Measurements from ENCODE around the gene GLIS1. TPM values are rescaled to one million over a fixed set of nuclear protein-coding genes. Genes with fewer than 3 reads are reported as not detected.

GLIS1 gene
- total RNA-seq, 1 experiment from 2014 or later: 1.2 TPM

DNA sequence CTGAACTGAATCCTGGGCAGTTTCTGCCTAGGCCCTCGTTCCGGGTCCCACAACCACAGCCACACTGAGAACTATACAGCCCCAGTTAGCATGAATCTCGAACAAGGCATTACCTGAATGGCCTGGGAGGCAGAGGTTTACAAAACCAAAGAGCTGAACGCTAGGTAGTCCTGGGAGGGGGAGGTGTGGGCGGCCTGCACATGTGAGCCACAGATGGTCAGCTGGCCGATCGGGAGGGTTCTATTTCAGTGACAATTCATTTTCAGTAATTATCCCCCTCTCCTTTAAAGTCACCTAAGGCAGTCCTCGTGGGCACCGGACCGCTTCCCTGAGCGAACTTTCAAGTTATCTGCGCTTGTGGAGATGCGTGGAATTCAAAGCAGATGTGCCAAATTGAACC is 111.9 kb downstream of the GLIS1 start:
- Histone ChIP-seq H3K27me3 (replicated peaks) (no peaks in the 10 kb centered on the region), H3K36me3 (no peaks in the 10 kb centered on the region), H3K4me3 (no peak overlapping the region), H3K27ac (no peak overlapping the region), H3K9me3 (replicated peaks) (no peaks in the 10 kb centered on the region), H3K4me1 (replicated peaks) (no peaks in the 10 kb centered on the region)
- peak in 1 of 2 experiments; percentile 30 for DNase-seq (ENCODE audit: low read depth in 1 of 2, low spot score in 2 of 2)

DNA sequence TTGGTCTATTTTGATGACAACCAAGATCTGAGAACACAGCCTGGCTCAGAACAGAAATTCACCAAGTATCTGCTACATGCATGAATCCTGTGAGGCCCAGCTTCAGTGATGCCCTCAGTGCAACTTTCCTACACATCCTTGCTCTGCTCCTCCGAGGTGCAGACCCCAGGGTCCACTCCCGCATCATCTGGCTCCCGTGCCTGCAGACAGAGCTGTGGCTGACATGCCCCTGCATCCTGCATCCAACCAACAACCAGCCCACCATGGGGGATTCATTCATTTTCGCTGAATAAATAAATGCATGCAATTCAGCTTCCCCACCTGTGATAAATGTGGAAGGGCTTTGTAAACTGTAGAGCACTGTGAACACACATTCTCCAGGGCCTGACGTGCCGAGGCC is 112.3 kb downstream of the GLIS1 start:
- peak in 1 of 2 experiments; percentile 17 for DNase-seq (ENCODE audit: low read depth in 1 of 2, low spot score in 2 of 2)
- Histone ChIP-seq H3K4me1 (replicated peaks) (no peaks in the 10 kb centered on the region), H3K27ac (no peak overlapping the region), H3K36me3 (no peaks in the 10 kb centered on the region), H3K9me3 (replicated peaks) (no peaks in the 10 kb centered on the region), H3K4me3 (no peak overlapping the region), H3K27me3 (replicated peaks) (no peaks in the 10 kb centered on the region)

DNA sequence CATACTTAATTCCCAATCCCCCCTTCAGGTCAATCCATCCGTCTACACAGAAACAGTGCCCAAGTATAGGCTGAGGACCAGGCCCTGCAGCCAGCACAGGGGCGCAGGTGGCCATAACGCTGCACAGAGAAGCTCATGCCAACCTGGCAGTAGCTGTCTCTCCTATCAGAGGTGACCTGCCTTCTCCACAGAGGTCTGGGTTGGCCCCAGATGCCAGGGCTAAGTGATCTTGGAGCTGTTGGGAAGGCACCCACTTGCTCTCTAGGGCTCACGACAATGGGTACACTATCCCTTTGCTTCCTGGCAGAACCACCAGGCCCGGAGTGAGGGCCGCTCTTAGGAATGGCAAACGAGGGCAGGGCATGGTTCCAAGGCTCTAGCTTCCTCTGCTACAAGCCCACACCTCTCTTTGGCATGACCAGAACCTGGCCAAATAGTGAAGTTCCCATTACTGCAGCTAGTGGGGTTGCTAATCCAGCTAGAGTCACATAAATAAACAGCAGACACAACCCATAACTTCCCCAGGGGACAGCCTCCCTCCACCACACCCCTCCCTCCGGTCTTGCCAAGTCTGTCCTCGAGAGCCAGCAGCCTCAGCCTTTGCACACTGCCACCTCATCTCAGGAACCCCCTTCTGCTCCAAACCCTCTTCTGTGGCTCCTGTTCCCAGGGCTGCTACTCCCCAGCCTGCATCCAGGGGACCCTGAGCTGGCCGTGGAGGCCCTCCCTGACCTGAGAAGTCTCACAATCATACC is 113.0 kb downstream of the GLIS1 start:
- peak in 1 of 2 experiments; percentile 28 for DNase-seq (ENCODE audit: low read depth in 1 of 2, low spot score in 2 of 2)
- no peak overlapping the region for H3K27ac ChIP-seq
- no peaks in the 10 kb centered on the region for H3K36me3 ChIP-seq
- no peaks in the 10 kb centered on the region for H3K9me3 ChIP-seq (replicated peaks)
- H3K4me3 ChIP-seq: no peak overlapping the region
- H3K27me3 ChIP-seq (replicated peaks): no peaks in the 10 kb centered on the region
- no peaks in the 10 kb centered on the region for H3K4me1 ChIP-seq (replicated peaks)

DNA sequence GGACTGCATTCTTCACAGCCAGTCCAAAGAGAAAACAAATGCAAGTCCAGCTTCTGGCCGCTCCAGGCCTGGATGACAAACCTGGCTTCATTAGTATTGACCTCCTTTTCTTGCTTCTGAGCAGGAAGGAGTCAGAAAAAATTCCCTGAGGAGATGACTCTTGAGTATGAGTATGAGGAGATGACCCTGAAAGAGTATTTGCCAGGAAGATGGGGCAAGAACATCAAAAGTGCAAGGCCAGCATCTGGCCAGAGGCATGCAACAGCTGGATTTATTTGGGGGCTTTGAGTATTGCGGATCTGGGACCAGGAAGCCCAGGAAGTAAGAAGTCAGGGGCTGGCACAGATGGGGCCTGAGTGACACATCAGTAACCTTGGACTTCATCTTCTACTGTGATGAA is 113.9 kb downstream of the GLIS1 start:
- no peak for DNase-seq (ENCODE audit: low read depth in 1 of 2, low spot score in 2 of 2)
- no peak overlapping the region for H3K27ac ChIP-seq

DNA sequence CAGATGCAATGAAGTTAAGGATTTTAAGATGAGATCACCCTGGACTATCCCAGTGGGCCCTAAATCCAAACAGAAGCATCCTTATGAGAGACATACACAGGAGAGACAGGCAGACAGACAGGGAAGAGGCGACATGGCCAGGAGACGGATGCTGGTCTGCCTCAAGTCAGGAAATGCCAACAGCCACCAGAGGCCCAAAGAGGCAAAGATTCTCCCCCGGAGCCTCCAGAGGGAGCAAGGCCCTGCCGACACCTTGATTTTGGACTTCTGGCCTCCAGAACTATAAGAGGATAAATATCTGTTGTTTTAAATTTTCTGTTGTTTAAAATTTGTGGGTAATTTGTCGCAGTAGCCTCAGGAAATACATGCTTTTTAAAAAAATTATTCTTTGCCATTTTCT is 116.4 kb downstream of the GLIS1 start:
- Histone ChIP-seq H3K27ac (no peak overlapping the region), H3K4me3 (no peak overlapping the region), H3K9me3 (replicated peaks) (no peaks in the 10 kb centered on the region), H3K36me3 (no peaks in the 10 kb centered on the region), H3K27me3 (replicated peaks) (no peaks in the 10 kb centered on the region), H3K4me1 (replicated peaks) (no peaks in the 10 kb centered on the region)
- peak in 1 of 2 experiments; percentile 28 for DNase-seq (ENCODE audit: low read depth in 1 of 2, low spot score in 2 of 2)

More for the DNA sequence above, 113.9 kb downstream of the GLIS1 start:
- no peak overlapping the region for H3K4me3 ChIP-seq
- no peaks in the 10 kb centered on the region for H3K9me3 ChIP-seq (replicated peaks)
- no peaks in the 10 kb centered on the region for H3K36me3 ChIP-seq
- H3K27me3 ChIP-seq (replicated peaks): no peaks in the 10 kb centered on the region
- no peaks in the 10 kb centered on the region for H3K4me1 ChIP-seq (replicated peaks)

DNA sequence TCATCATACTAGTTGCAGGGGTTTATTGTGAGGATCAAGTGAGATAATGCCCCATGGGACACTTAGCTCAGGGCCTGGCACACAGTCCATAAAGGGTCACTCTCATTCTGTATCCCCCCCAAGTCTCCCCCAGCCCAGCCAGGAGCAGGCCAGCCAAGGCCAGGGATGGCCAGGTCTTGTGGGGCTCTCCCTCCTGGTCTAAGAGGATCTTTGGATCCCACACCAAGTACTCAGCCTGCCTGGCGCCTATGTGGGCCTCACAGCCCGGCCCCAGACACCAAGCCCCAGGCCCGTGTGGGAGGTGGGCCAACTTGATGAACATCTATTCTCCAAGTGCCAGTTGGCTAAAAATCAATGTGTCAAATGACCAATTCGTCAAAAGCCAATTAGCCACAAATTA is 117.8 kb downstream of the GLIS1 start:
- H3K27me3 ChIP-seq (replicated peaks): no peaks in the 10 kb centered on the region
- H3K4me3 ChIP-seq: no peak overlapping the region
- no peaks in the 10 kb centered on the region for H3K4me1 ChIP-seq (replicated peaks)
- peak in 1 of 2 experiments; percentile 27 for DNase-seq (ENCODE audit: low read depth in 1 of 2, low spot score in 2 of 2)
- no peak overlapping the region for H3K27ac ChIP-seq
- H3K36me3 ChIP-seq: no peaks in the 10 kb centered on the region
- no peaks in the 10 kb centered on the region for H3K9me3 ChIP-seq (replicated peaks)

DNA sequence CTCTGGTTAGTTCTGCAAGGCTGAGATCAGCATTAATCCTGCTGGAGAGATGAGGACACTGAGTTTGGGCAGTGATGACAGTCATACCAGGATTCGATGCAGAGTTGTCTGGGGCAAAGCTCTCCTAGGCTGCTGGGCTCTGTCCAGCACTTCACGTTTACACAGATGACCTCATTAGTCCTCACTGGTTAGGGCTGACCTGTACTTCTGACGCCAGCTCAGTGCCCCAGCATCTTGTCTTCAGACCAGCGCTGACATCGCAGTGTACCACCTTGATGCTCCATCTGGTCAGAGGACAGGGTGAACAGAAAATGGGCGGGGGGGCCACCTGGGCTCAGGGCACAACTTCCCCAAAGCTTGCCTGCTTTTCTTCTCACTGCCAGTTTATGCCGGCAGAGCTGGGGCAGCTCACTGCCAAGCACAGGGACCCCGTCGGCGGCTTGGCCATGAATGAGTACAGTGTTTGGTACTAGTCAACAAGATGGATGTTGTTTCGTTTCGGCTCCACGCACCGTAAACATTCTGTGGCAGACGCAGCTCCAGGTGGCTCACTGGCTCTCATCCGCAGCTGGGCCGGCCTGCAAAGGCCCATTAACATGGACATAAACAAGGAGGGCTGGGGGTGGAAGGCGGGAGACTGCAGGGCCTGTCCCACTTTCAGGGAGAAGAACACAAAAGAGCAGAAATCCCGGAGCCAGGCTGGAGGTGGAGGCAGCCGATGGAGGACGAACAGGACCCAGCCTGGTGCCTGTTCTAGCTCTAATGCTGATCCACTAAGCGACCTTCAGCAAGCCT is 118.7 kb downstream of the GLIS1 start:
- Histone ChIP-seq H3K4me1 (replicated peaks) (no peaks in the 10 kb centered on the region), H3K36me3 (no peaks in the 10 kb centered on the region), H3K9me3 (replicated peaks) (no peaks in the 10 kb centered on the region), H3K4me3 (no peak overlapping the region), H3K27ac (no peak overlapping the region), H3K27me3 (replicated peaks) (no peaks in the 10 kb centered on the region)
- peak in 1 of 2 experiments; percentile 38 for DNase-seq (ENCODE audit: low read depth in 1 of 2, low spot score in 2 of 2)

DNA sequence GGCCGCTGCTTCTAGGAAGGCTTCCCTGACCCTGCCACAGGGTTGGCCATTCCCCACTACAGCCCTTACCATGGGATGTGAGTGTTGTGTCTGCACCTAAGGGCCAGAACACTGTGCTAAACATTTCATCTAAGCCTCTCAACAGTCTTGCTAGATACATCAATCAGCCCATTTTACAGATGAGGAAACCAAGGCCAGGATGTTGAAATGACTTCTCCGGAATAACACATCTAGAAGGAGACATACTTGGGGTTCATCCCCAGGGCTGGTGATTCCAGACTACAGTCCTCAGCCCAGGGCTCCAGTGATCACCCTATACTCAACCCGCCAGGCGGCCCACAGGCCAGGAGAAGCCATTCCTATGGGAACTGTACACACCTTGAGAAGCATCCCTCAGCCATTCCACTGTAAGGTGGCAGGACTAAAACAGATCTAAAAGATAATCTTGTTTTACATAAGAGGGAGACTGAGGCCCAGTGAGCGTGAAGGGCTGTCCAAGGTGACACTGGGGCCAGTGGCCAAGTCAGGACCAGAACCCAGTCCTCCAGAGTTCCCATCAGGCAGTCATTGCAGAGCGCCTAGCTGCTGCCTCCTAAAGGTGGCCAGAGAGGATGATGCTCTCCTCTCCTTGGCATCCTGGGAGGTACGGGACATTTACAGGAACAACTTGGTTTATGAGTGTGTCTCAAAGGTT is 119.5 kb downstream of the GLIS1 start:
- no peaks in the 10 kb centered on the region for H3K27me3 ChIP-seq (replicated peaks)
- H3K9me3 ChIP-seq (replicated peaks): no peaks in the 10 kb centered on the region
- DNase-seq (ENCODE audit: low read depth in 1 of 2, low spot score in 2 of 2): peak in 1 of 2 experiments; percentile 29
- no peaks in the 10 kb centered on the region for H3K4me1 ChIP-seq (replicated peaks)
- no peak overlapping the region for H3K4me3 ChIP-seq
- H3K36me3 ChIP-seq: no peaks in the 10 kb centered on the region
- no peak overlapping the region for H3K27ac ChIP-seq

DNA sequence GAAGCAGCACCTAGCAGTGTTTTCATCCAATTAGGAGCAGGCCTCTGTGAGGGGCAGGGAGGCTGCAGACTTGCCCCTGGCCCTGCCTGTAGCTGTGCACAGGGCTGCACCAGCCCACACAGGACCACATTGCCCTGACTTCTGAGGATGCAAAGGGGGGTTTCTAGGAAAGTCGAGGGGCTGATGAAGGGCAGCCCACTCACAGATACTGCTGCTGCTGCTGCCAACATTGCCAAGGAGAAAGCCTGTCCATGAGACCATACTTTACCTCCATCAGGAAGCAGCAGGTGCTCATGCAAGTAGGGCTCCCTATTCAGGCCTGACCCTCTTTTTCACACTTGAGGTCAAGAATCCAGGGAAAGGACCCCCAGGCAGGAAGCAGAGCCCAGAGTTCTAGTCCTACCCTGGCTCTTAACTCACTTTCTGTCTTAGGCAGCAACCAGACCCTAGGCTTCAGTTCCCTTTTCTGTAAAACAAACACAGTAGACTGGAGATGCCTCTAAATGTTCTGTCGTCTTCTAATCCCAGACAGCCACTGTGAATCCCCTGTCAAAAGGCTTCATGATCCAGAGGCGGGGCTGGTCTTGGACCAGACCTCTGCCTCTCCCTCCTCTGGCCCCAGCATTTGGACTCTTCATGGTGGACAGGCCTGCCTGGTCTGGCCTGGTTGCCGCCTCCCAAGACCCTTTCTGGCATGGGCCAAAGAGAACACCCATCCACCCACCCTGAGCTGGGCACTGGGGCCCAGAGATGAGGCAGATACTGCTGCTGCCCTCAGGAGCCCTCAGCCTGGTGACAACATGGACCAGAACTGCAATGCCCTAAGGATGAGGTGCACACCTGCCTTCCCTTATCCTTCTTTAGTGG is 120.2 kb downstream of the GLIS1 start:
- peak in 1 of 2 experiments; percentile 22 for DNase-seq (ENCODE audit: low read depth in 1 of 2, low spot score in 2 of 2)
- Histone ChIP-seq H3K27me3 (replicated peaks) (no peaks in the 10 kb centered on the region), H3K36me3 (no peaks in the 10 kb centered on the region), H3K27ac (no peak overlapping the region), H3K4me1 (replicated peaks) (no peaks in the 10 kb centered on the region), H3K4me3 (no peak overlapping the region), H3K9me3 (replicated peaks) (no peaks in the 10 kb centered on the region)

DNA sequence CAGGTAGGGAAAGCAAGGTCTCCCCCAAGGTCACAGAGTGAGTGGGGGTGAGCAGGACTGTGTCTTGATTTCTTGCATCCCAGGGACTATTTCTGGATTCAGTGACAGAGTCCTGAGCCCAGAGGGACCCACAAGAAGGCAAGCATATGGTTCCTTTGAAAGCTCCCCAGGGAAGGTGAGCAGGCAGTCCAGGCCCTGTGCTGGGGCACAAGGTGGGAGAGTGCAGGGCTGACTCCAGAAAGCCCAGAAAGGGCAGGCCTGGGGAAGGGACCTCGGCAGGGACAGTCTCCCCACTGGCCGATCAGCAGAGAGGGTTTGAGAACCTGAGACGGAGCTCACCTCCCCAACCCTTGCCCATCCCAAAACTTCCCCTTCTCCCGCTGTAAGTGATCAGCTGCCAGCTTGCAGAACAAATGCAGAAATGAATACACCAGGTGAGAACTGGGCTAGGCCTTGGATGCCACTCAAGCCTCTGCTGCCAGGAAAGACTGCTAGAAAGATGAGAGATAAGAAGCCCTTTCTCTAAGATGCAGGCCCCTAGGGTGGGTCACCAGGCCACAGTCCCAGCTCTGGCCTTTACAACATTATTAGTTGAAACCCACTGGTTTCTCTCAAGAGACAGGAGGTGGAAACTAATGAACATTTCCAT is 121.0 kb downstream of the GLIS1 start:
- DNase-seq (ENCODE audit: low read depth in 1 of 2, low spot score in 2 of 2): peak in 1 of 2 experiments; percentile 29
- H3K27ac ChIP-seq: no peak overlapping the region
- H3K36me3 ChIP-seq: no peaks in the 10 kb centered on the region
- H3K4me3 ChIP-seq: no peak overlapping the region
- no peaks in the 10 kb centered on the region for H3K4me1 ChIP-seq (replicated peaks)
- no peaks in the 10 kb centered on the region for H3K9me3 ChIP-seq (replicated peaks)
- no peaks in the 10 kb centered on the region for H3K27me3 ChIP-seq (replicated peaks)

DNA sequence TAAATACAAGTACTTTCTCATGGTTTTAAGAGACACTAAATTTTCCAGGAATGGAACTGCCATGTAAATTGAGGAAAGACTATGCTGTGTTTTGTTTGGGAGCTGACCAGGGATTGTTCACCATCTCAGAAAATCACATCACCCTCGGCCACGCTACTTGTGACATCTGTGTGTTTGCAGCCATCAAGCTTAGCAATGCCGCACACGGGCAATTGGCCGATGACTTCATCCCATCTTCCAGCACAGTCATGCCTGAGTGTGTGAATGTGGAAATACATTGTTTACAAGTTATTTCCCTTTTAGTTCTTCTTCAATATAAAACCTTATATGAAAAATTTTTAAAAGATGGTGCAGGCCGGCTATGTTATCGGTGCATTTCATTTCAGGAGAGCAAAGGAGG is 121.6 kb downstream of the GLIS1 start:
- H3K4me1 ChIP-seq (replicated peaks): no peaks in the 10 kb centered on the region
- no peak overlapping the region for H3K27ac ChIP-seq
- peak in 1 of 2 experiments; percentile 22 for DNase-seq (ENCODE audit: low read depth in 1 of 2, low spot score in 2 of 2)
- H3K27me3 ChIP-seq (replicated peaks): no peaks in the 10 kb centered on the region
- no peak overlapping the region for H3K4me3 ChIP-seq
- no peaks in the 10 kb centered on the region for H3K9me3 ChIP-seq (replicated peaks)
- no peaks in the 10 kb centered on the region for H3K36me3 ChIP-seq

DNA sequence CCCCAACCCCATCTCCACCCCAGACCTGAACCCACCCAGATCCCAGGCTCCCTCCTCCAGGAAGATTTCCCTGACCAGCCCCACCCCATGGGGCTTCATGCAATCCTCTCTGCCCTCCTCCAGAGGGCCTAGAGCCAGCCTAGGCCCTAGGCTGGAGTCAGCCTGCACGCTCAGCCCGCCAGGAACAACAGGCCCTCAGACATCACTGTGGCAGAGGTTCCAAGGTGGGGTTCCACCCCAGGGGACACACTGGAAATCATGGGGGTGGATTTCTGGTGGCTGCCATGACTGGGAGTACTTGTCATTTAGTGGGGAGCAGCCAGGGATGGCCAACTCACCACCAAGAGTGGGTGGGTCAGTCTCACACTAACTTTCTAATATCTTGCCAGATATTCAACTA is 122.0 kb downstream of the GLIS1 start:
- peak in 1 of 2 experiments; percentile 38 for DNase-seq (ENCODE audit: low read depth in 1 of 2, low spot score in 2 of 2)
- no peaks in the 10 kb centered on the region for H3K4me1 ChIP-seq (replicated peaks)
- no peaks in the 10 kb centered on the region for H3K9me3 ChIP-seq (replicated peaks)
- H3K27ac ChIP-seq: no peak overlapping the region
- H3K36me3 ChIP-seq: no peaks in the 10 kb centered on the region
- no peaks in the 10 kb centered on the region for H3K27me3 ChIP-seq (replicated peaks)
- no peak overlapping the region for H3K4me3 ChIP-seq

DNA sequence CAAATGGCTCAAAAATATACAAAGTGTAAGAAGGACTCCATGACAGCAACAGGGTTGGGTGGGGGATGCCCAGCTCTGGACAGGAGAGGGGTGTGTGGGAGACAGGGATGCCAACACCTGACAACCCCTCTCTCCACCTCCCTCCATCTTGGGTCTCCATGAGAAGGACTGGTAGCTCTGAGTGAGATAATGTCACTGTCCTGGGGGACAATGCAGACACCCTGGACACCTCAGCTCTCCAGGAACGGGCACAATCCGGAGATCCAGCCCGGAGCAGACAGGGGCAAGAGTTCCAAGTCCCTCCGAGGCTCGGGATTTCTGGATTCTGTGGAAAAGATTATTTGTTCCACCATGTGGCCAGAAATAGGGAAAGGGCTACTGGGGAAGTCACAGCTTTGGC is 122.5 kb downstream of the GLIS1 start:
- H3K4me3 ChIP-seq: no peak overlapping the region
- H3K4me1 ChIP-seq (replicated peaks): no peaks in the 10 kb centered on the region
- H3K27ac ChIP-seq: no peak overlapping the region
- H3K9me3 ChIP-seq (replicated peaks): 0 out of 2 replicates have a peak, but pooled peaks cover 2% of the 10 kb centered on the region
- peak in 1 of 2 experiments; percentile 15 for DNase-seq (ENCODE audit: low read depth in 1 of 2, low spot score in 2 of 2)
- H3K27me3 ChIP-seq (replicated peaks): no peaks in the 10 kb centered on the region
- no peaks in the 10 kb centered on the region for H3K36me3 ChIP-seq
